GM12892 (cell line): ENCODE measurements around the gene RNF114.
"Not testable (repeated sequence)": the region's sequence is repeated elsewhere in the genome, so short reads cannot be mapped to it uniquely, and the experiment has no call there.

Experiments used
- DNase-seq: peaks from one replicate; pipeline ENCODE4 v3.0.0; 2011; ENCODE audit not compliant: insufficient read length
- FAIRE-seq: peaks from 2 replicates; lab custom pipeline; 2011; peaks lifted over from hg19 to GRCh38; lab: Jason Lieb, UNC
- POLR2A ChIP-seq: IDR thresholded peaks from 2 replicates; pipeline ENCODE4 v1.6.1; 2011; ENCODE audit warnings: low read depth, low read length, control low read depth
- POLR2AphosphoS5 ChIP-seq: IDR thresholded peaks from 2 replicates; pipeline ENCODE4 v1.6.1; 2011; ENCODE audit warnings: low read depth, low read length, control low read depth
- TAF1 ChIP-seq: IDR thresholded peaks from 2 replicates; pipeline ENCODE4 v1.6.1; 2011; ENCODE audit warnings: low read depth, mild to moderate bottlenecking, control low read depth, low read length, borderline replicate concordance

Gene RNF114

GRCh38 chr20:49892260-49892659, 43.9 kb upstream of the RNF114 start:
- TF ChIP-seq POLR2A (peak; percentile 40; the same call in 1 of the 2 replicates), TAF1 (no peak)
- DNase-seq (no peak), FAIRE-seq (no peak)

- TF ChIP-seq POLR2A (no peak), TAF1 (no peak), POLR2AphosphoS5 (no peak)
- FAIRE-seq (no peak), DNase-seq (no peak)
Observed at GRCh38 chr20:49892817-49893216, 43.4 kb upstream of the RNF114 start.

GRCh38 chr20:49893242-49894072, 42.7 kb upstream of the RNF114 start:
- DNase-seq (no peak), FAIRE-seq (peak; percentile 33)
- TF ChIP-seq TAF1, result no peak

GRCh38 chr20:49894073-49894470, 42.1 kb upstream of the RNF114 start:
- no peak for FAIRE-seq
- DNase-seq, result no peak
- TF ChIP-seq TAF1 (no peak), POLR2A (no peak), POLR2AphosphoS5 (no peak)

GRCh38 chr20:49895474-49896093, 40.6 kb upstream of the RNF114 start:
- DNase-seq, FAIRE-seq: not testable (repeated sequence)

- DNase-seq (no peak), FAIRE-seq (no peak)
- TF ChIP-seq POLR2AphosphoS5, result no peak
Observed at GRCh38 chr20:49896204-49896603, 40.0 kb upstream of the RNF114 start.

- no peak for TF ChIP-seq POLR2AphosphoS5
- no peak for TF ChIP-seq POLR2A
- no peak for TF ChIP-seq TAF1
- DNase-seq, result no peak
- FAIRE-seq, result no peak
Observed at GRCh38 chr20:49899541-49900383, 36.4 kb upstream of the RNF114 start.

GRCh38 chr20:49901588-49901987, 34.6 kb upstream of the RNF114 start:
- TF ChIP-seq POLR2A, result no peak
- TF ChIP-seq TAF1, result no peak
- TF ChIP-seq POLR2AphosphoS5, result no peak
- FAIRE-seq (no peak), DNase-seq (no peak)

GRCh38 chr20:49904440-49905214, 31.6 kb upstream of the RNF114 start:
- FAIRE-seq (no peak), DNase-seq (no peak)
- no peak for TF ChIP-seq TAF1
- TF ChIP-seq POLR2AphosphoS5, result no peak
- TF ChIP-seq POLR2A, result no peak; the same call in 1 of the 2 replicates

GRCh38 chr20:49905415-49906091, 30.6 kb upstream of the RNF114 start:
- FAIRE-seq (no peak), DNase-seq (no peak)
- no peak for TF ChIP-seq TAF1
- no peak for TF ChIP-seq POLR2A
- no peak for TF ChIP-seq POLR2AphosphoS5
